Stimulated activated CD8-positive, alpha-beta memory T cell treated with anti-CD3 and anti-CD28 coated beads, Interleukin-7, amount 100 ng/mL, for 48 hours (primary cell): ENCODE data around the gene DAPK2.
A peak's percentile ranks its signal among the peaks of the same experiment; 100 is the strongest.

Experiments used
- DNase-seq, 2 donors: peaks; one replicate each; pipeline ENCODE4 v3.0.0-alpha.2; 2020; ENCODE audit warnings: low read depth in 1 of 2; ENCODE audit errors: extremely low read depth in 1 of 2

The DAPK2 gene

DNA sequence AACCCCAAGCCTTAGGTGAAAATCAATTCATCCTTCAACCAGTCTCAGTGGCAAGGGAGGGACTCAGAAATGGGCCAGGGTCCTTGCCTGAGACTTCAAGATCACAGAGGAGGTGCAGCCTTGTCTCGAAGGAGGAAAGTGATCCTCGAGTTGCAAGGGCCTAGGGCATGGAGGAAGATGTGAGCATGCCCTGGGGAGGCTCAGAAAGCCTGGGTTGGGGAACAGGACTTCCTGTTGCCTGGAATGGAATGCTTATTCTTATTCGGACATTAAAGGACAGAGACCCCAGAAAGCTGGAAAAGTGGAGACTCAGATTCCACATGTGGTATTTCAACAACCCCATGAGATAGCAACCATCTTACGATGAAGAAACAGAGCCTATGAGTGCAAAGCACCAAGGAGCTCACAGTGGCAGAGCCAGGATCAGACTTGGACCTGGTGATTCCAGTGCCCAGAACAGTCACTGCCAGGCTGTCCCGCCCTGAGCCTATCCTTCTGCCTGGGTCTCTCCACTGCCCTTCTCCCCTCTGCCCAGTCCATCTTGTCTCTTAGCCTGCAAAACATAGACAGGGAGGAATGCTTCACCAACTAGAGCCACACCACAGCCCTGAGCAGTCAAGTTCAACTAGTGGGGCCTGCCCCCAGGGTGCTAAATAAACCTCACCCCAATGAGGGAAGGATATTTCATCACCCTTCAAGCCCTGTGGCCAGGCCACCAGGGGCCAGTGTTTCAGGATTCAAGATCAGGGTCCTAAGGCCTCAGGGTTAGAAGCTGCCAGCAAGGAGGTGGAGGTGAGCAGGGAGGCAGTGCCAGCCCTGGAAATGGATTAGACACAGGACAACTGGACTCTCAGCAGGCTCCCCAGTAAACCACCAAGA is 21.9 kb downstream of the DAPK2 start:
- DNase-seq, result no peak

DNA sequence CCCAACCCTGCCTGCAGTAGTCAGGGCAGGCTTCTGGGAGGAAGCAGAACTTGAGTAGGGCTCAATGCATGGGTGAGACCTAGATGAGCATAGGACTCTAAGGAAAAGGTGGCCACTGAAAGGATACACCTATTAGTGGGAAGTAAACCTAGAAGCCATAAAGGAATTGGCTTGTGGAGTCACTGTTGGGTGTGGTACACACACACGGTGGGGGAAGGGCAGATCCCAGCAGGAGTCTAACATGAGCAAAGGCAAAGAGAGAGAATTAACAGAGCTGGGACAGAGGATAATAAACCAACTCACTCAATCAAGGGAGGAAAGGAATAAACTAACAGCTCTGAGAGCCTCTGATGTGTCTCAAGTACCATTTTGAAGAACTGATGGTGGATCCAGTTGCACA is 23.1 kb downstream of the DAPK2 start:
- DNase-seq, result no peak

DNA sequence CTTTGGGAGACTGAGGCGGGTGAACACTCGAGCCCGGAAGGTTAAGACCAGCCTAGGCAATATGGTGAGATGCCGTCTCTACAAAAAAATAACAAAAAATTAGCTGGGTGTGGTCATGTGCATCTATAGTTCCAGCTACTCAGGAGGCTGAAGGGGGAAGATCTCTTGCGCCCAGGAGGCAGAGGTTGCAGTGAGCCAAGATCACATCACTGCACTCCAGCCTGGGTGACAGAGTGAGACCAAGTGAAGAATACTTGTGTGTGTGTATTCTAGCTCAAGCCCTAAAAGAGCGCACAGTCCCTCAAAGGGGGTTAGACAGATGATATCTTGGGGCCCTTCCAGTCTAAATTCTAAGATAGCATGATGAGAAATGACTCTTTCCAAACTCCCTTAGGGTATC is 23.7 kb downstream of the DAPK2 start:
- no peak for DNase-seq

DNA sequence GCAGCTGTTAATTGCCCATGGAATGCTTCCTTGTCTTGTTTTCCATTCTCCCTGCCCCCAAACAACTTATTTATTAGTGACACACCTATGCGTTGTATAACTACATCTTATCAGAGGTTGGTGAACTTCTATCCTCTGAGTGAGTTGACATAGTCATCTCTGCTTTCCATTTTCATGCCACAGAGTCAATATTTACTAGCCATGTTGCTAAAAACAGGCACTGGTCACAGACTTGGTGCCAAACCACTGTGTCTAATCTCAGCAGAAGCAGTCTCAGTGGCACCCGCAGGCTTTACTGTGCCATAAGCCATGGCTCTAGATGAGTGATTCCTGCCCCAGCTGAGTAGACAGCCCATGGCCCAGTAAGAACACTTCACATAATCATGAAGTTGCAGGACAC is 26.5 kb downstream of the DAPK2 start:
- DNase-seq, result no peak

DNA sequence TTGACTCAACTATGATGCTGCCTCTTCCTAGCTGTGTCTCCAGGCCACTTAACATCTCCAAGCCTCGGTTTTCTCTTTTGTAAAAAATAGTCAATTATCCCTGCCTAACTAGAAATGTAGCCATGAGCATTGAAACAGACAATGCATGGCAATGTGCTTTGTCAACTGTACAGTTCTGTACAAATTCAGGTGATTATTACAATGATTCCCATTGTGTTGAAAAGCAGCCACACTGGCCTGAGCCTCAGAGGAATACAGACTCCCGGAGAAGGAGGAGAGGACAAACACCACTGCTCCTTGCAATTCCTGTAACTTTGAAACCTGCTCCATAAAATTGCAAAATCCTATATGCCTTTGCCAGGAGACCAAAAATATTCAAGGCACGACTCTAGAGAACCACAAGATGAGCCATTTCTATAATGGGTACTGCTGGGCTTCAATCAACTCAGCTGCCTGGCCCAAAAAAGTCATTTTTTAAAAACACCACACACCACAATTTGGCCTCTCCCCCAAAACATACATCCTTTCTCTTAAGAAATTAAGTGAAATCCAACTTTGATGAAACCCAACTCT is 28.6 kb downstream of the DAPK2 start:
- no peak for DNase-seq

DNA sequence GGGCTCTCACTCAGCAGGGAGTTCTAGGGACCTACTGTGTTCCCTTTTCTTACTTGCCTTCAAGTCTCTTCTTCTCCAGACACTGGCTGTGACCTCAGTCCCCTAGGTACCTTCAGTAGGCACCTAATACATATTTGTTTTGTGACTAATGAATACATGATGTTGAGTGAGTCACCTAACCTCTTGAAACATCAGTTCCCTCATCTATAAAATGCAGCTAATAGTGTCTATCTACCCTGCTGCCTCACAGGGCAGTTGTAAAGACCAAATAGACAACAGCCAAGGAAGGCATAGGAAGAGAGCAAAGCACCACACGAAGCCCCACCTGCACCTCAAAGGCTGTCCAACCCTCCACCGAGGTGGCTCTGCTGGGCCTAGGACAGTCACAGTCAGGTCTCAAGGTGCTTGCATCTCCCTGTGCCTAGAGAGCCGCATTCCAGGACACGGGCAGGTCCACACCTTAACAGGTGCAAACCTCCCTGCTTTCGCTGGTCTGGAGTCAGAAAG is 29.1 kb downstream of the DAPK2 start:
- no peak for DNase-seq

DNA sequence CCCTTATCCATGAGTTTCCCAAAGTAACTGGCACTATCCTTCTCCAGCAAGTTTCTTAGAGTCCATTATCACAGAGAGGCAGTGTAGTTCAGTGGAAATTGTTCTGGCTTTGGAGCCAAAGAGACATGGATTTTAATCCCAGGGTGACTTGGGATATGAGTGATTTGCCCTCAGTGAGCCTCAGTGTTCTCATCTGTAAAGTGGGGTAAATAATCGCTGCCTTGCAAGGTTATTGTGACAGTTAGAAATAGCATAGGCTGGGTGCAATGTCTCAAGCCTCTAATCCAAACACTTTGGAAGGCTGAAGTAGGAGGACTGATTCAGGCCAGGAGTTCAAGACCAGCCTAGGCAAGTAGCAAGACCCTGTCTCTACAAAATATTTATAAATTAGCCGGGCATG is 30.0 kb downstream of the DAPK2 start:
- no peak for DNase-seq

DNA sequence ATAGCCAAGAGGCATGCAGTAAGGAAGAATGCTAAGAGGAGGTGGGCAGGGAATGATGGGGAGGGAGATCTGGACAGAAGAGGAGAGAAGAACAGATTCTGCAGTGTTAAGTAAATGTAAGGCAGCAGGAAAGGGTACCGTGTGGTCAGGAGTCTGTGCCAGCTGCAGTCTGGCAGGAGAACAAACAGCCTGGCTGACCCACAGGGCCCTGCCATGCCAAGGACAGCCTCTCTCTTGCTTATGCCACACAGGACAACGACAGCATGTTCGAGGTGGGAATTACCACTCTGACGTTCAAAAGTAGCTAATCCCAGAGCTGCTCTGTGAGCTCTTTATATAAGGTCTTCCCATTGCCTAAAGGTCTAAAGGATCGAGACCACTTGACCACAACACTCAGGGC is 31.3 kb downstream of the DAPK2 start:
- no peak for DNase-seq

DNA sequence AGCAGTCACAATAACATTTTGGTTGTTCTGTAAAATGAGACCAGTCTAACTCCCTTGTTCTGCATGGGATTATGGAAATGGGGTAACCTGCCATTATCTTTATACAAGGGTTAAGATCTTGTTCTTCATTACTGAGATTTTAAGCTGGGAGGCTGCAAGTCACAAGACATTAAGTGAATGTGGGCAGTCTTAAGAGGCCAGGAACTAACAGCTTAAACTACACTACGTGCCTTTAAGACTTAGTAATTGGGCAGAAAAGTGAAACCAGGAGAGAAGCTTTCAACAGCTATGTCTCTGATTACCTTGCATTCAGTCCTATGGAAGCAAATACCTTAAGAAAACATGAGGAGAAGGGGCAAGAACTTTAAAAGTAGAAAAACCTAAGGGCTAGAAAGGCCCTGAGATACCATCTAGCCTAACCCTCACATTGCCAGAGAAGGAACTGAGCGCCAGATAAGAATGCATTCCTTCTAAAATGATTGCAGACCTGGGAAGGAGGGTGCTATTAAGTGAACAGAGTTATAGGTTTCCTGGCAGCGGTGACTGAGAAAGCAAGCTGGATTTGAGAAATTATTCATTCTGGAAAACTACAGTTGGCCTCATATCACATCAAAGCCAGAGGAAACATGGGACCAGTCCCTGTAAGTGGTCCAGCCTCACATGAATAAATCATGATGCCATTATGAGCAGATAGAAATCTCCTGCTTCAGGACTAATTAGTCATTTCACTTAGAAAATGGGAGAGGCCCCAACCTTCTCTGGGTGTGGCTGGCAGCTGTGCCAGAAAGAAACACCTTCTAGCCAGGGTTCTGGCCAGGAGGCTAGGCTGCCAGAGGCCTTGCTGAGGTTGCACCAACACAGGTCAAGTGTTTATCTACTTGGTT is 32.9 kb downstream of the DAPK2 start:
- DNase-seq, result no peak

DNA sequence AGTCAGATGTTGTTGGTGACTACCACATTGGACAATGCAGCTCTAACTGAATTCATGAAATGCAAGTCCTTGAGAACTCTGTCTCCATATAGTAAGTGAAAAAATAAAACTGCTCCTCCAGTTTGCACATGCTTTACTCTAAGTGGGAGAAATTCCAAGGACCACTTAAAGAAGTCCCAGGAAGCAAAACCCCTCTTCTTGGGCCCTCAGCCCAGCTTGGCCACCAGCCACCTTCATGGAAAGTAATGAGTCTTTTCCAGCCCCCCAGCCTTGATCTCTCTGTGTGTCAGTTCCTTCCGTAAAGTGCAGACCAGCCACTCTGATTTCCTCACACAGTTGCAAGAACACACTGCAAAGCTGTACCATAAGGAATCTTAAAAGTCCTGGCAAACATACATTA is 34.5 kb downstream of the DAPK2 start:
- no peak for DNase-seq

DNA sequence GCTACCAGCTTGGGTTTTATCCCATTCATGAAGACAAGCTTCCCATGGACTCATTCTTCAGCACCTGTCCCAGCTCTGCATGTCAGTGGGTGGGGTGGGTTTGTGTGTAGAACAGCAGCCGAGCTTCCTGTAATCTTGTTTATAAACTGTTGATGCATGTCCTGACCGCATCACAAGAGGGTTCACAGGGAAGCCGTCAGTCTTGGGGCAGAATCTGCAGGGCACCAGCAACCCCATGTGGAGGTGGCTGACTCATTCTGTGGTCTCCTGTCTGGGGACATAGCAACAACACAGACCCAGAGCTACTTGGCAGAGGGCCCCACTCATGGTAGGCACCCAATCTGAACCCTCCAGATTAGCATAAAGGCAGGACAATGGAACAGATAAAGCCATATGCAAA is 35.6 kb downstream of the DAPK2 start:
- peak; percentile 69 to 91 for DNase-seq

DNA sequence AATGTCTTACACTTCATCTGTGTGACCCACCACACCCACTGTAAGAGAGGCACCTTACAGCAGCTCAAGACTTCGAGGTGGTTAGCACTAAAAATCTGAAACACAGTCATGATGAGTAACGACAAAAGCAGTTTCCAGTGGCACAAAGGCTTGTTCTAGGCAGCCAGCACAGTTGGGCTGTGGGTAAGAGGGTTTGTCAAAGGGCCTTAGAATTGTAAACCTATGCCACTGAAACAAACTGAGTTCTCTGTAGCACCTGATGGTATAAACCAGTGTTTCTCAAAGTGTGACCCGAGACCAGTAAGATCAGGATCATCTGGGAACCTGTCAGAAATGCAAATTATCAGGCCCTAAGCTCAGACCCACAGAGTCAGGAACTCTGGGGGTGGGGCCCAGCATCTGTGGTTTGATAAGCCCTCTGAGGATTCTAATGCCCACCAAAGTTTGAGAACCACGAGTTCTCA is 36.5 kb downstream of the DAPK2 start:
- DNase-seq, result peak; percentile 43 to 73

DNA sequence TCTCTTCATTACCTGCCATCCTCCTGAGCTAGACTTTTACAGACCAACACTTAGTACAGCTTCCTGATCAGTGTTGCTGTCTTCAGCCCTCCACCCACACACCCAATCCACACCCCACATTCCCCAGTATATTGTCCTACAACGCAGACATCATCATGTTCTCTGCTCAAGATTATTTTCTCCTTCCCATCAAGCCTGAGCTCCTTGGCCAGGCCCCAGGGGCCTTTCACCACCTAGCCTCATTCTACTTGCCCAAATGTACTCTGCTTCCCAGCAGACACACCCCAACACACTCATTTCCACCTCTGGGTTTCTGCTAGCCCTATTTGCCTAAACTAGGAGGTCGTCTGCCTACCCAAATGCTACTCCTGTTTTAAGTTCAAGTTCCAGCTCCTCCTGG is 37.0 kb downstream of the DAPK2 start:
- DNase-seq, result no peak

DNA sequence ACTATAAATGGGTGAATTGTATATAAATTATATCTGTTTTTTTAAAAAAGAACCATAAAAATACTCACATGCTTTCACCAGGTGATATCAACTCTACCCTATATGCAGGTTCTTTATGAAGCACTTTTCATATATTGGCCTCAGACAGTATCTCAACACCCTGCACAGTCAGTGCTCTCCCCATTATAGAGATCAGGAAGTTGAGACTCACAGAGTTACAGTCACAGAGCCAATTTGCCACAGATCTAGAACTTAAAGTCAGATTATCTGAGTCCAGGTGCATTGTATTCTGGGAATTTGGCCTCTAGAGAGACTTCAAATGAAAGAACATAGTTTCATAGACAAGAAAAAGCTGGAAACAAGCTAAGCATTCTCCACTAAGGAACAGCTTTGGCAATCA is 38.1 kb downstream of the DAPK2 start:
- DNase-seq, result no peak

DNA sequence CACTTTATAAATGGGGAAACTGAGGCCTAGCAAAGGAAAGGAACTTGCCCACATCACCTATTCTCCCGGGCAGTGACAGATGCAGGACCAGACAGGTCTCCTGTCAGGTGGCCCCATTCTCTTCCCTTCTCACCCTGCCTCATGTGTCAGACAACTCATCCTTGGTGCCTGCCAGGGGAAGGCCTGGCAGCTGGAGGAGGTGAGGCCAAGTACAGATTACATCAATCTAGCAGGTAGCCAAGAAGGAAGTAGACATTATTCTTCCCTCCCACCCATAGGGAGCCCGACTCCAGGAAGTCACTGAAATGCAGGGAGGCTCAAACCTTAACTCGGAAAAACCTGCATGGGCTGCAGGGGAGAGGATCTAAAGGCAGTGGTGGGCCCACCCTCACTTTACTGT is 39.6 kb downstream of the DAPK2 start:
- no peak for DNase-seq

DNA sequence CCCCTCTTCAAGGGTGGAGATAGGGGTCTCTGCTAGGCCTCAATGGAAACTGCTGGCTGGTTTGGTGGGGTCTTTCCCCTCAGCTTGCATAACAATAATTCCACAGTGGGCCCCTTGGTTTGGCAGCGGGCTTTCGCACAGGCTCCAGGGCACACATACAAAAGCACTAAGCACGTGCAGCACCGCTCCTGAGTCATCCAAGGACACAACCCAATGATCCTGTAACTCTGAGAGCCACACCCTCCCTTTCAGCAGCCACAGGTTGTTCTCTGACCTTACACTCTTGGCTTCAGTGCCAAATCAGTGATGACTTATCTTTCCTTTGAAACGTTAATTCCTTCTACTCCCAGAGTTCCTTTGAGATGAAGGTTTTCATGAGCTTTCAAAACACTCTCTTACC is 41.7 kb downstream of the DAPK2 start:
- no peak for DNase-seq

DNA sequence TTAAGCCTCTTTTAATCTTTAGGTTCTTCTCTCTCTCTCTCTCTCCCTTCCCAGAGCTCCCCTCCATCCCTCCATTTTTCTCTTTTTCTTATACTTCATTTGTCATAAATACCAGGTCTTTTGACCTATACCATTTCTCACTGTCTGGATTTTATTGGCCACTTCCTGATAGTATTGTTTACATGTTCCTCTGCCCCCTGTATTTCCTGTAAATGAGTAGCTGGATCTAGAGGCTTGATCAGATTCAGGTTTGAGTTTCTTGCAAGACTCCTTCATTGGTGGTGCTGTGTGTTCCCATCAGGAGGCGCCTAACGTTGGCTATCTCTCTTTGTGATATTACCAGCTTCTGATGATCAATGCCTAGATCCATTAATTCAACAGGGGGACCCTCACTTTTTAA is 42.2 kb downstream of the DAPK2 start:
- no peak for DNase-seq

DNA sequence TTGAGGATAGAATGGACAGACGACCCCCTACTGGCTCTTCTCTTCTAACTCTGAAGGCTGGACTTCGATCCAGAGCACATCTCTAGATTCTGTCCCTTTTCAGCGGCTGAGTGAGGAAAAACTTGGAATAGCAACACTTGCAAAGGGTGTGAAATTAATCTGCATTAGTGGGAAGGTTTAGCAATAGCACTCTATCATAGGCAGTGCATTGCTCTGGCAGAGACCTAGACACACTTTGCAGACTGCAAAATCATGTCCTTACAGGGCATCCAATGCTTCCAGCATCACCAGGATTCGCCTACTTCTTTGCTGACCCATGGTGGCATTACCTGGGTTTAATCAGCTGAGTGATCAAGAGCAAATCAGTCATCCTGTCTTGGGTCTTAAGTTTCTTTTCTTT is 43.1 kb downstream of the DAPK2 start:
- no peak for DNase-seq

DNA sequence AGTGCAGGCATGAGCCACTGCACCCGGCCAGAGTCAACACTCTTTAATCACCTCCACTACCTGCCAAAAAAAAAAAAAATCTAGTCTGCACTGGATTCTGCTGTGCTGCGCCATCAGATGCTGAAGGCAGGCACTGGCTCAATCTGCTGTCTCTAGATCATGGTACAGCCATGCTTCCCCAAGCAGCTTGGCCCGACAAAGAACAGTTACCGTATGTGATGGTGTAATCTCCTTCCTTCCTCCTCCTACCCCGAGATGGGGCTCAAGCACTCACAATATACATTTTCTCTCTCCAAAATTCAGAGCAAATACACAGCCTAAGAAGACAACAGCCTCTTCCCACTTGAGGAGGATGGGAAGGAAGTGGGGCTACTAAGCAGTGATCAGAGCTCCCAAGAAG is 45.1 kb downstream of the DAPK2 start:
- no peak for DNase-seq

DNA sequence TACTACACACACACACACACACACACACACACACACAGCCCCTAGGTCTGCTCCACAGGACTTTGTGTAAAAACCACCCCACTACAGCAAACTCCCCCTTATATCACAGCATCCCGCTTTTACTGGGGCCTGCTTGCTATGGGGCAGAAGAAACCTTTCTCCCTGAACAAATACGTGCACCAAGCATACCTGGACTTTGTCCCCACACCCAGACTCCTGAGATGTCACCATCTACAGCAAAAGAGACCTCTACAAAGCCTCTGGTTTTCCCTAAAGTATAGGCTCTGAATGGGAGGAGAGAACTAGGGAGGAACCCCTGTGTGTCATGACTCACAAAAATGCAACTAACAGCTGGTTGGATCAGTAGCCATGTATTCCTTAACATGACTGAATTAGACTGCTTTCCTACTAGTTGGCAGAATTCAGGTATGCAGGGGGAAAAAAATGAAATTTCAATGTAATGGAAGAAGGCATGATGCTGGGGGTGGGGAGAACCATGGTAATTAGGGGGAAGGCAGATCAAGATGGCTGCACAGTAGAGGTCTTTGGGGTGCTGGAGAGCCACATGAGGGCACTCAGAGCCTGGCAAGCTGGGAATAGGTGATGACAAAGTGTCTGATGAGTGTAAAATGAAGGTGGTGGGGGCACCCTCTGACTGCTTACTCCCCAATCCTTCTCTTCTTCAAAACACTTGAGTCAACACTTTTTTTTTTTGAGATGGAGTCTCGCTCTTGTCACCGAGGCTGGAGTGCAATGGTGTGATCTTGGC is 45.9 kb downstream of the DAPK2 start:
- DNase-seq, result no peak

DNA sequence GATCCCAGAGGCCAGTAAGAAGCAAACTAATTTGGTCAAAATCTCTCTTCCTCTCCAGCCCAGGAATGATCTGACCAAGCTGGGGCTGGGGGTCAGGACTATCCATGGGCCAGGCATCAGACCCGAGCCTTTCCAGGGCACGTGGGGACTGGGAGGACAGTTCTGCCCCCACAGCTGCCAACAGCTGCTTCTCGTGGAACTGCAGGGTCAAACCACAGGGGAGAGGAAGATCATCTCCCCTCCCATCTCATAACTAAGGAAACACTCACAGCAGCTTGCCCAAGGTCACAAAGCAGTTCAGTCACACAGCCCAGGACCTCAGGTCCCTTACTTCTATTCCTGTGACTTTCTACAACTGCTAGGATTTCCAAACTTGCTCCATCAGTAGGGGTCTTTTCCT is 47.1 kb downstream of the DAPK2 start:
- DNase-seq, result no peak
